ENCODE measurements around the gene KRTAP19-6. TPM values are rescaled to one million over a fixed set of nuclear protein-coding genes. Genes with fewer than 3 reads are reported as not detected.
"Not testable (repeated sequence)": the region's sequence is repeated elsewhere in the genome, so short reads cannot be mapped to it uniquely, and the experiment has no call there.

Gene KRTAP19-6
- total RNA-seq, 2 experiments from 2014 or later: not detected

DNA sequence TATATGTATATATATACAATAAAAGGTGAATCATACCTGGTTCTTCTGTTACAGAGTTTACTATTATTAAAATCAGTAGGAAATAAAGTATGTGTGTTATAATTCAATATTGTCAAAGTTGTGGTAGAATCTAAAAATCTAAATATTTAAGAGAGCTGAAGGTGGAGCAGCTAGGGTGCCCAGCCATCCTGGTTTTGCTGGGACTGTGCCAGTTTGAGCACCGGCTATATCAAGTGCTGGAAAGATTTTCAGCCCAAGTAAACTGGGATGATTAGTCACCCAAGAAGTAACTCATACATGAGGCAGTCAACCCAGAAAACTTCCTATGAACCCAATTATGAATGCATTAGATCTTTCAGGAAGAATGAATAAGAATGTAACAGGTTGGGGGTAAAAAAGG lies 22.8 kb downstream of the KRTAP19-6 start:
- Mint-ChIP-seq H3K9me3 (peaks cover 4% of the 10 kb centered on the region), H3K36me3 (ENCODE audit: low read depth) (no peaks in the 10 kb centered on the region), H3K27me3 (ENCODE audit: low read depth) (peaks cover 1% of the 10 kb centered on the region), H3K4me1 (ENCODE audit: low read depth) (no peaks in the 10 kb centered on the region), H3K27ac (no peak overlapping the region), H3K4me3 (no peak overlapping the region)
- DNase-seq: no peak
- intact Hi-C loops (cut with micrococcal nuclease): no loop called here
- CTCF ChIA-PET: no interaction called here

GRCh38 chr21:30515681-30516080 lies 26.0 kb downstream of the KRTAP19-6 start:
- peaks cover 1% of the 10 kb centered on the region for H3K27me3 Mint-ChIP-seq (ENCODE audit: low read depth)
- no peaks in the 10 kb centered on the region for H3K36me3 Mint-ChIP-seq (ENCODE audit: low read depth)
- no peak for DNase-seq
- H3K4me3 Mint-ChIP-seq: no peak overlapping the region
- no peak overlapping the region for H3K27ac Mint-ChIP-seq
- intact Hi-C loops (cut with micrococcal nuclease): no loop called here
- no peaks in the 10 kb centered on the region for H3K4me1 Mint-ChIP-seq (ENCODE audit: low read depth)
- CTCF ChIA-PET: no interaction called here
- no peaks in the 10 kb centered on the region for H3K9me3 Mint-ChIP-seq

DNA sequence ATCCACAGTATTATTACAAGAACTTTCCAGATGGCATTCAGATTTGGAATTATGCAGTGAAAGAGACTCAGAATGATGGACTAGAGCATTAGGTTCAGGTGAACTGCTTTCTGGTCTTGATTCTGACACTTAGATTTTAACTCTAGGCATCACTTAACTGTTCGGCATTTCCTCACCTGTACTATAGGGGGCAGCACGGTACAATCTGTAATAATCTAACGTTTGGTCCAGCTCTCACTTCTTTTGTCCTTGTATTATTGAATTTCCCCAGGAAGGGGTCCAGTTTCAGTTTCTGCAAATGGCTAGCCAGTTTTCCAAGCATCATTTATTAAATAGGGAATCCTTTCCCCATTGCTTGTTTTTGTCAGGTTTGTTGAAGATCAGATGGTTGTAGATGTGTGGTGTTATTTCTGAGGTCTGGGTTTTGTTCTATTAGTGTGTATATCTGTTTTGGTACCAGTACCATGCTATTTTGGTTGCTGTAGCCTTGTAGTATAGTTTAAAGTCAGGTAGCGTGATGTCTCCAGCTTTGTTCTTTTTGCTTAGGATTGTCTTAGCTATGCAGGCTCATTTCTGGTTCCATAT lies 36.0 kb downstream of the KRTAP19-6 start:
- intact Hi-C loops (cut with micrococcal nuclease): loop anchor here (1.0 to 5.0 kb wide), 3 partner anchors 227 to 581 kb away; no protein-coding TSS in a partner anchor
- DNase-seq: peak; percentile 11
- not testable (repeated sequence) for H3K27ac Mint-ChIP-seq; H3K4me3 Mint-ChIP-seq; H3K27me3 Mint-ChIP-seq (ENCODE audit: low read depth); H3K9me3 Mint-ChIP-seq; H3K4me1 Mint-ChIP-seq (ENCODE audit: low read depth); H3K36me3 Mint-ChIP-seq (ENCODE audit: low read depth)
- CTCF ChIA-PET: interaction anchor here (0.6 to 1.4 kb wide), 3 partner anchors 9 to 1273 kb away, joined by 3 to 4 read pairs (median 3); partner anchors contain the start of gene KRTAP19-4

DNA sequence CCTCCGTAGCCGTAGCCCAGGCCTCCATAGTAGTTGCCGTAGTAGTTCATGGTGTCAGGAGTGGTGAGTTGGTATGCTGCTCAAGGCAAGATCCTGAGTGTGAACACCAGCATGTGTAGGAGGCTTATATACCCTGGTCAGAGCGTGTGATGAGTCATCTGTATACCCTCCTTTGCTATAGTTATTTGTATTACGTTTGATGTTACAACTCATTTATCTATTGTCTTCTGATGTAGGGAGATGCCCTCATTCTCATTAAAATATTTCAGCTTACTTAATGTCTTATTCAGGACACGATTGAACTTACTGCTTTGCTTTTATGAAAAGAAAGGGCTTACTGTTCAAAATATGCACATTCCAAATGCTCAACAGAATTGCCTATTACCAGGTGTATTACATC lies 39.6 kb downstream of the KRTAP19-6 start, which contains the start of gene KRTAP19-5:
Gene KRTAP19-5, minus strand, starts transcription at position 101 of the 400 bp plus-strand sequence. Its CDS starts 51 bp downstream, at position 50.
- H3K4me3 Mint-ChIP-seq: no peak within 1 kb of the TSS
- CTCF ChIA-PET: no interaction called here
- DNase-seq: no peak
- intact Hi-C loops (cut with micrococcal nuclease): no loop called here
- H3K4me1 Mint-ChIP-seq (ENCODE audit: low read depth): no peaks in the 10 kb centered on the region
- no peaks in the 10 kb centered on the region for H3K36me3 Mint-ChIP-seq (ENCODE audit: low read depth)
- H3K9me3 Mint-ChIP-seq: no peaks in the 10 kb centered on the region
- H3K27me3 Mint-ChIP-seq (ENCODE audit: low read depth): peaks cover 4% of the 10 kb centered on the region
- H3K27ac Mint-ChIP-seq: no peak within 1 kb of the TSS

- Mint-ChIP-seq H3K27me3 (ENCODE audit: low read depth) (no peaks in the 10 kb centered on the region), H3K36me3 (ENCODE audit: low read depth) (no peaks in the 10 kb centered on the region), H3K27ac (no peak within 1 kb of the TSS), H3K4me3 (no peak within 1 kb of the TSS), H3K9me3 (no peaks in the 10 kb centered on the region), H3K4me1 (ENCODE audit: low read depth) (no peaks in the 10 kb centered on the region)
- intact Hi-C loops (cut with micrococcal nuclease): no loop called here
- CTCF ChIA-PET: interaction anchor here (1.5 kb wide), 1 partner anchor 8 kb away, joined by 4 read pairs; no protein-coding TSS in a partner anchor
- no peak for DNase-seq
Measured at GRCh38 chr21:30497065-30497464, 44.6 kb downstream of the KRTAP19-6 start, which contains the start of gene KRTAP19-4. Gene KRTAP19-4 (minus strand): TSS chr21:30497165. CDS start chr21:30497110, 55 bp downstream.

GRCh38 chr21:30491963-30492428 lies 49.7 kb downstream of the KRTAP19-6 start, which contains the start of gene KRTAP19-3:
Gene KRTAP19-3 (minus strand): TSS chr21:30492013. CDS start chr21:30491957, 56 bp downstream.
- no peak for DNase-seq
- Mint-ChIP-seq H3K27me3 (ENCODE audit: low read depth) (no peaks in the 10 kb centered on the region), H3K36me3 (ENCODE audit: low read depth) (no peaks in the 10 kb centered on the region), H3K4me3 (no peak within 1 kb of the TSS), H3K27ac (no peak within 1 kb of the TSS), H3K4me1 (ENCODE audit: low read depth) (no peaks in the 10 kb centered on the region), H3K9me3 (peaks cover 1% of the 10 kb centered on the region)
- CTCF ChIA-PET: interaction anchor here (1.1 kb wide), 1 partner anchor 8 kb away, joined by 3 read pairs; no protein-coding TSS in a partner anchor
- intact Hi-C loops (cut with micrococcal nuclease): no loop called here

Other genes starting within 250 kb of the KRTAP19-6 start
- gene KRTAP26-1, start 221.5 kb downstream of the KRTAP19-6 start, total RNA-seq: not detected
- not detected for gene KRTAP27-1, start 204.2 kb downstream of the KRTAP19-6 start, total RNA-seq
- gene KRTAP23-1, start 193.3 kb downstream of the KRTAP19-6 start, total RNA-seq: not detected
- not detected for gene KRTAP13-2, start 169.6 kb downstream of the KRTAP19-6 start, total RNA-seq
- not detected for gene KRTAP13-1, start 145.8 kb downstream of the KRTAP19-6 start, total RNA-seq
- gene KRTAP13-3, start 115.9 kb downstream of the KRTAP19-6 start, total RNA-seq: not detected
- gene KRTAP13-4, start 111.6 kb downstream of the KRTAP19-6 start, total RNA-seq: not detected
- not detected for gene KRTAP15-1, start 101.6 kb downstream of the KRTAP19-6 start, total RNA-seq
- not detected for gene KRTAP19-1, start 61.5 kb downstream of the KRTAP19-6 start, total RNA-seq
- not detected for gene KRTAP19-2, start 54.4 kb downstream of the KRTAP19-6 start, total RNA-seq
- gene KRTAP19-3, start 49.9 kb downstream of the KRTAP19-6 start, total RNA-seq: not detected
- not detected for gene KRTAP19-4, start 44.7 kb downstream of the KRTAP19-6 start, total RNA-seq
- gene KRTAP19-5, start 39.7 kb downstream of the KRTAP19-6 start, total RNA-seq: not detected
- gene KRTAP19-7, start 19.4 kb upstream of the KRTAP19-6 start, total RNA-seq: not detected
- gene KRTAP22-2, start 48.5 kb upstream of the KRTAP19-6 start, total RNA-seq: not detected
- gene KRTAP6-3, start 50.6 kb upstream of the KRTAP19-6 start, total RNA-seq: not detected
- gene KRTAP6-2, start 57.0 kb upstream of the KRTAP19-6 start, total RNA-seq: not detected
- not detected for gene KRTAP22-1, start 59.2 kb upstream of the KRTAP19-6 start, total RNA-seq
- not detected for gene KRTAP6-1, start 72.1 kb upstream of the KRTAP19-6 start, total RNA-seq
- gene KRTAP20-1, start 74.6 kb upstream of the KRTAP19-6 start, total RNA-seq: not detected
- not detected for gene KRTAP20-4, start 78.8 kb upstream of the KRTAP19-6 start, total RNA-seq
- not detected for gene KRTAP20-2, start 93.3 kb upstream of the KRTAP19-6 start, total RNA-seq
- not detected for gene KRTAP20-3, start 101.0 kb upstream of the KRTAP19-6 start, total RNA-seq
- not detected for gene KRTAP21-3, start 176.9 kb upstream of the KRTAP19-6 start, total RNA-seq
- gene KRTAP21-2, start 205.4 kb upstream of the KRTAP19-6 start, total RNA-seq: not detected
- not detected for gene KRTAP21-1, start 213.6 kb upstream of the KRTAP19-6 start, total RNA-seq

All from activated naive CD4-positive, alpha-beta T cell treated with anti-CD3 and anti-CD28 coated beads for 36 hours (primary cell).